Superior temporal gyrus (tissue), 1 donor: Measurements from ENCODE around the gene RBCK1.

Source experiments
- DNase-seq: peaks from one replicate; pipeline ENCODE4 v3.0.0-alpha.2; 2016; ENCODE audit errors: extremely low spot score

Gene RBCK1

DNA sequence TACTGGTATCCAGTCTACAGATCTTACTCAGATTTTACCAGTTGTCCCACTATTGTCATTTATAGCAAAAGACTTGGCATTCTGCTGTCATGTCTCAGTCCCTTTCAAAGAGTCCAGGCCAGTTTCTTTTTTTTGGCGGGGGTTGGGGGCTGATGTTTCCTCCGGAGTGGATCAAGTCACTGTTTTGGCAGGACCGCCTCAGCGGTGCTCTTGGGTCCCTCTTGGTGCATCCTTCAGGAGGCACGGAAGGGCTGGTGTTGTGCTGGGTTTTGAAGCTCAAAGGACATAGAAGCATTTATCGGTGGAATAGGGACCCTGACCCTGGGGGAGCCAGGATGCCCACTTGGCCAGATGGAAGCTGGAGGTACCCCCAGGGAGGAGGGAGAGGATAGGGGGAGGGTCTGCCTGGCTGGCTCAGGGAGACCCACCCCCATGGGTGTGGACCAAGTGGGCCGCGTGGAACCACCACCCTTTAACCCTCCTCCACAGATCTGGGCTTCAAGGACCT is 10.8 kb downstream of the RBCK1 start:
- no peak for DNase-seq

DNA sequence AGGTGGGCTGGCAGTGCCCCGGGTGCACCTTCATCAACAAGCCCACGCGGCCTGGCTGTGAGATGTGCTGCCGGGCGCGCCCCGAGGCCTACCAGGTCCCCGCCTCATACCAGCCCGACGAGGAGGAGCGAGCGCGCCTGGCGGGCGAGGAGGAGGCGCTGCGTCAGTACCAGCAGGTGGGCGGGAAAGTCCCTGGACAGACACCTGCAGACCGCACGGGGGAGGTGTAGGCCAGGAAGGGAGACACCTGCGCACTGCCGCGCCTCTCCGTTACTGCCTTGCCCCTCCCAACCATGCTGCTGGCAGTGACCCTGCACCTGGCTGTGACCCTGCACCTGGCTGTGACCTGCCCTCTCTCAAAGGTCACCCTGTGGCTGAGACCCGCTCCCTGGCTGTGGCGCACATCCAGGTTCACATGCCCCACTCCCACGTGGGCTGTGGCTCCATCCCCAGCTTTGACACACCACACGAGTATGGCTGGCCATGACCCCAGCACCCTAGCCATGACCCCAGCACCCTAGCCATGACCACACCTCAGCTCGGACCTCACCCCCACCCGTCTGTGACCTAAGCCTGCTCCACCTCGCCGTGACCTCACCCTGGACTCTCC is 11.6 kb downstream of the RBCK1 start:
- no peak for DNase-seq

DNA sequence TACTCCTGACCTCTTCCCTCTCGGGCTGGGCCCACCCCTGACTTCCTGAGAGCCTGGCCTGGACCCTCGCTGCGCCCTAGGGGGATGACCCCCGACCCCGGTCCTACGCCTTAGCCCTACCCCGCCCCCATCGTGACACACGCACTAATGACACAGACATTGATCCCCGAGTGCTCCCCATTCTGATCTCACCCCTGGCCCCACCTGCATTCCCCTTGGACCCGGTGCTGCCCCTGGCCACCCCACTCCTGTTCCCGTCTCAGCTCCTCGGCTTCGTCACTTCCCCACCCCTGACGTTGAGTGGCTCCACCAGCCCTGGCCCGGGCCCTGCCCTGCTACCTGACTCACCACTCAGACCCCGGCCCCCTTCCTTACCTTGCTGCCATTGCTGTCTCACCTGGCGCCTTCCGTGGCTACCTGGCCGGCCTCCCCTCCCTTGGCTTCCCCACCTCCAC is 12.1 kb downstream of the RBCK1 start:
- no peak for DNase-seq

DNA sequence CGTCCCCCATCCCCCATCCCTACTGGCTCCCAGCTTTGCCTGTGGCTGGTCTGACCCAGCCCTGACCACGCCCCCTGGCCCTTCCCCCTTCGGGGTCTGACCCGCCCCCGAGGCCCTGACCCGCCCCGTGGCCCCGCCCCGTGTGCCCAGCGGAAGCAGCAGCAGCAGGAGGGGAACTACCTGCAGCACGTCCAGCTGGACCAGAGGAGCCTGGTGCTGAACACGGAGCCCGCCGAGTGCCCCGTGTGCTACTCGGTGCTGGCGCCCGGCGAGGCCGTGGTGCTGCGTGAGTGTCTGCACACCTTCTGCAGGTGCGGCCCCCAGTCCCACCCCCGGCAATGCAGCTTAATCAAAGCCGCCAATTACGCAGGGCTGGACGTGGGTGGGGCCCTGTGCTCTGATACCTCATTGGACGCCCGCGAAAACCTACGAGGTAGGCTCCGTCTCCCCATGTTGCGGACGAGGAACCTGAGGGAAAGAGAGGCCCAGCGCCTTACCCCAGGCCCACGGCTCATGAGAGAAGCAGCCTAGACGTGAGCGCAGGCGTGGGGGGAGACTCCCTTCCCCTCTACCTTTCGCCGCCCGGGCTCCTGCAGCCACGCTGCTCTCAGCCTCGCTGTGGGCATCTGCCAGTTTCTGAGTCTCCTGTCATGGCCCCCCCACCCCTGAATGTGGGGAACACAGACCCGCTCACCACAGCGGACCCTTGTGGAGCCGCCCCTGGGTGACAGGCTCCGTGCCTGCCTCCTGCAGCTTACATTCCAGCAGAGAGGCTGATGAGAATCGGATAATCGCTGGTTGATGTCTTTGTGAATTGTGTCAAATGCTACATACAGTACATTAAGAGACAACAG is 12.8 kb downstream of the RBCK1 start:
- no peak for DNase-seq

DNA sequence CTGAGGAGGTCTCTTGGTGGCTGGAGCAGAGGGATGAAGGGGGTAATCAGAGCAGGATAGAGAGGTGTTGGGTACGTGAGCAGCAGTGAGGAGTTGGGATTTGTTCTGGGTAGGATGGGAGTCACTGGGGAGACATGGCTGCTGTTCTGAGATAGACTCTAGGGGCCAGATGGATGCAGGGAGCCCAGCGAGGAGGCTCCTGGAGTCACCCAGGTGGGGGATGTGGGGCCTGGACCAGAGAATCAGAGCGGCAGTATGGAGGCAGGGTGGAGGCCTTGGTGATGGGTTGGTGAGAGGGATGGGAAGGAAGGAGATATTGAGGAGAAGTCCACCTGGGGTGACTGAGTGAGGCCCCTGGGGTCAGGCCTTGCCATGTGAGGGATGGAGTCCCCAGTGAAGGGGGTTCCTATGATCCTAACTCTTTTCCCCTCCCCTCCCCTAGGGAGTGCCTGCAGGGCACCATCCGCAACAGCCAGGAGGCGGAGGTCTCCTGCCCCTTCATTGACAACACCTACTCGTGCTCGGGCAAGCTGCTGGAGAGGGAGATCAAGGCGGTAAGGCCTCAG is 13.7 kb downstream of the RBCK1 start:
- DNase-seq = no peak

DNA sequence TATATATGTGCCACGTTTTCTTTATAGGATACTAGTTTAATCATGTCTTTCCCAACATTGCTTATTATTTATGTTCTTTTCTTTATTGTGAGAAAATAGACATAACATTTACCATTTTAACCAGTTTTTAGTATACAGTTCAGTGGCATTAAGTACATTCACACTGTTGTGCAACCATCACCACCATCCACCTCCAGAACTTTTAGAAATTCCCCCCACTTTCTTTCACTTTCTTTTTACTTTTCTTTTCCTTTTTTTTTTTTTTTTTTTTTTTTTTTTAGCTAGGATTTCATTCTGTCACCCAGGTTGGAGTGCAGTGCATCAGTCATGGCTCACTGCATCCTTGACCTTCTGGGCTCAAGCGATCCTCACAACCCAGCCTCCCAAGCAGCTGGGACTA is 18.5 kb downstream of the RBCK1 start:
- DNase-seq = no peak

DNA sequence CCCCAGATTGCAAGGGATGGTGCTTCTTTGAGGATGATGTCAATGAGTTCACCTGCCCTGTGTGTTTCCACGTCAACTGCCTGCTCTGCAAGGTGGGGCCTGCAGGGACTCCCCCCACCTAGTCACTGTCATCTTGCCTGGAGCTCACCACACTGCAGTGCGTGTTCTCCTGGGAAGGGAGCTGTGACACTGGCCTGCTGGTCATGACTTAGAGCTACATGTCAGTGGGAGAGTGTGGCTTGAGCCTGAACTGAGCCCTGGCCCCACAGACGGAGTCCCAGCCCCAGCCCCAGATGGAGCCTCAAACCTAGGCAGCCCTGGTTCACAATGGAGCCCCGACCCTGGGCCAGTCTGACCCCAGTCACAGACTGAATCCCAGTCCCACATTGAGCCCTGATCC is 19.3 kb downstream of the RBCK1 start:
- DNase-seq = no peak

DNA sequence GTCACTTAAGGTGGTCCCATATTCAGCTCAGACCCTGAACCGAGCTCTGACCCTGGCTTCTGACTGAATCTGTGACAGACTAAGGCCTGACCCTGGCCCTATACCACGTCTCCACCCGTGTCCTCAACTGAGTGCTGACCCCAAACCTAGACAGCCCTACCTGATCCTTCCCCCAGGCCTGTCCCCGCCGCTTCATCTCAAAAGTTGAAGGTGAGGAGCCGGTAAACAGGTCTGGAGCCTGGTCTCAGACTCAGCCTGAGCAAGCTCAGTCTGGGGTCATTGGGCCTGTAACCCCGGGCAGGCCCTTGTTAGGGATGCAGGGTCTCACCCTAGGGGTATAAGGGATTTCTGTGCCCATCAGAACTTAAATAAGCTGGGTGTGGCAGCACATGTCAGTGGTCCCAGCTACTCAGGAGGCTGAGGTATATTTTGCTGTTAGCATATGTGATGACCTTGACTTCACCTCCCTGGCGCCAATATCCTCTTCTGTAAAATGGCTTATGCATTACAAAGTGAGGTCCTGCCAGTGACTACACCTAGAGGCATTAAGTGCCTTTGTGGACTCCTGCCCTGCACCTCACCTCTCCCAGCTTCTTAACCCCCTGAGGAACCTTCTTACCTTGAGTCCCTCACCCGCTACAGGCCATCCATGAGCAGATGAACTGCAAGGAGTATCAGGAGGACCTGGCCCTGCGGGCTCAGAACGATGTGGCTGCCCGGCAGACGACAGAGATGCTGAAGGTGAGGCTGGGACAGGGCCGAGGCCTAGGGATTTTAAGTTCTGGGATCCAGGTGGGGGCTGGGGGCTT is 20.0 kb downstream of the RBCK1 start:
- no peak for DNase-seq

DNA sequence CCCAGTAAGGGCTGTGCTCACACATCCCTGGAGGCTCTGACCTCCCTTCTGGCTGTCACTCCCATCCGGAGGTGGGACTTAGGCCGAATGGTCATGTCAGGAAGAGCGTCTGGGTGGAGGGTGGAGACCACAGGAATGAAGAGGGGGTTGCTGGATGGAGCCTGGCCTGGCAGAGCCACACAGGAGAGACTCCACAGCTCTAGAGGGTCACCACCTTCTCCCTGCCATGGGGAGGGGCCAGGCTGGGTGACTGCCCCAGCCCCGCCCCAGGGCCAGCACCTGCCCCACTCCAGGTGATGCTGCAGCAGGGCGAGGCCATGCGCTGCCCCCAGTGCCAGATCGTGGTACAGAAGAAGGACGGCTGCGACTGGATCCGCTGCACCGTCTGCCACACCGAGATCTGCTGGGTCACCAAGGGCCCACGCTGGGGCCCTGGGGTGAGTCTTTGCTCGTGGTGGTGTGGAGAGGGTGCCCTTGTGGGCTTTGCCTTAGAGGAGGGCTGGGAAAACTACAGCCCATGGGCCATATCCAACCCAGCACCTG is 20.6 kb downstream of the RBCK1 start:
- DNase-seq = no peak

DNA sequence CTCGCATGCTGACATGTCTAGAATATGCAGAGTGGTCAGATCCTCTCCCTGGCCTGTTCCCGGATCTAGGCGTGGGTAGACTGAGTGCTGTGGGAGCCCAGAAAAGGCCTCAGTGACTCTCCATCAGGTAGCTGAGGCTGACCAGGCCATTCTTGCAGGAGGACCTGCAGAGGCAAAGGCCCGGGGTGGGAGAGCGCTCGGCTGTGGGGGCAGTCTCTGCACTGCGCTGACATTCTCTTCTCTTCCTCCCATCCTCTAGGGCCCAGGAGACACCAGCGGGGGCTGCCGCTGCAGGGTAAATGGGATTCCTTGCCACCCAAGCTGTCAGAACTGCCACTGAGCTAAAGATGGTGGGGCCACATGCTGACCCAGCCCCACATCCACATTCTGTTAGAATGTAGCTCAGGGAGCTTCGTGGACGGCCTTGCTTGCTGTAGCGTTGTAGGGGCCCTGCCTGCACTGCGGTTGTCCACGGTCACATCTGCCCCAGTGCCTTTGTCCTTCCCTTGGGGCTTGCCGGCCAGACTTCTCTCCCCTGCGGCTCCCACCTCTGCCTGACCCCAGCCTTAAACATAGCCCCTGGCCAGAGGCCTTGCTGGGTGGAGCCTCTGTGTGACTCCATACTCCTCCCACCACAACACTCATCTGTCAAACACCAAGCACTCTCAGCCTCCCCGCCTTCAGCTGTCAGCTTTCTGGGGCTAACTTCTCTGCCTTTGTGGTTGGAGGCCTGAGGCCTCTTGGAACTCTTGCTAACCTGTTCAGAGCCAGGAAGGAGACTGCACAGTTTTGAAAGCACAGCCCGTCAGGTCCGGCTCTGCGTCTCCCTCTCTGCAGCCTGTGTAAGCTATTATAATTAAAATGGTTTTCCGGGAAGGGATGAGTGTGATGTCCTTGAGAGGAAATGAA is 22.2 kb downstream of the RBCK1 start:
- no peak for DNase-seq

DNA sequence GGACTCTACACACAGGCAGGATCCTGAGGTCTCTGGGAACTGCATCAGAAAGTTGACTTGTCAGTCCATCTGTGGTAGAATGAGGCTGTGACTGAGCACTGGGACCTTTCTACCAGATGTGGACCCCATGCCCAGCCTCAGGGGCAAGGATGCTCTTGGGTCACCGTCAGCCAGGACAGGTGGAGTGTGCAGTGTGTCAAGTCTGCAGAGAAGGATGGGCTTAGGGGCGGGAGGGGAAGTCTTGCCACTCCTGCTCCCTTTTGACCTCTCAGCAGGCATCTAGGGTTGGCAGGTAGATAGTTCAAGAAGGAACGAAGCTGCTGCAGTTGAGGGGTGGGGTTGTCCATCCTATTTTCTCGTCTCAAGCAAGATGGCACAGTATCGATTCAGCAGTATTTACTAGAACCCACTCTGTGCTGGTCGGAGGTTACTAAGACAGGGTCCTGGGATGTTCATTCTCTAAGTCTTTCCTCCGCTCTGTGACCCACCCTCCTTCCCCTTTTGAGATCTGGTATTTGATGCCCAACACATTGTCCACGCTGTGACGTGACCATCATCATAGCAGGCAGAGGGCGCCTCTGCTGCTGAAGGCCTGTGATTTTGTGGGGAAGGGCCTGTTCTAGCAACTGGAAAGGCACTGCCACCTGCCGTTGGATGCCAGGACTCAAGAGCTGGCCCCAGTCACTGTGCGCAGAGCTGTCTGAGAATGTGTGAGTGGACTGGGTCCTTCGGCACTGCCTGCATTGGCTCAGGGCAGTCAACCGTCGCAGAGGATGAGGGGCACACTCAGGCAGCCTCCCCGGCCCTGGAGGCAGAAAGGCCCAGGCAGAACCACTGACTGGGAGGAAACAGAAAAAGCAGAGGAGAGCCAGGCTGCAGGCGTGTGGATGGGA is 23.2 kb downstream of the RBCK1 start:
- peak; percentile 89 for DNase-seq

DNA sequence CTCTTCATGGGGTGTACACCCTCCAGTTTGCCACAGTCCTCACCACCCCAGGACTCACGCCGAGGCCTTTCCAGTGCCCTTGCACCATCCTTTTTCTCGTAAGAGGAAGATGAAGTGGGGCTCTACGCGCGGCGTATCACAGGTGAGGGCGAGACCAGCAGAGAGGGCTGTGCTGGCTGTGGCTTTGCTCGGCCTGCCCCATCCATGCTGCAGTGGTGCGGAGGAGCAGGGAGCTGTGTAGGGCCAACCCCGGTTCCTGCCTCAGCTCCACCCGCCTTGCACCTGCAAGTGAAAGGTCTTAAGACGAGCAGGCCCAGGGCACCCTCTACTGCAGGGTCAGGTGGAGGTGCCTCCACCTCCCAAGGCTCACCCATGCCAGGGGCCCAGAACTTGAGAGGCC is 24.1 kb downstream of the RBCK1 start:
- no peak for DNase-seq

DNA sequence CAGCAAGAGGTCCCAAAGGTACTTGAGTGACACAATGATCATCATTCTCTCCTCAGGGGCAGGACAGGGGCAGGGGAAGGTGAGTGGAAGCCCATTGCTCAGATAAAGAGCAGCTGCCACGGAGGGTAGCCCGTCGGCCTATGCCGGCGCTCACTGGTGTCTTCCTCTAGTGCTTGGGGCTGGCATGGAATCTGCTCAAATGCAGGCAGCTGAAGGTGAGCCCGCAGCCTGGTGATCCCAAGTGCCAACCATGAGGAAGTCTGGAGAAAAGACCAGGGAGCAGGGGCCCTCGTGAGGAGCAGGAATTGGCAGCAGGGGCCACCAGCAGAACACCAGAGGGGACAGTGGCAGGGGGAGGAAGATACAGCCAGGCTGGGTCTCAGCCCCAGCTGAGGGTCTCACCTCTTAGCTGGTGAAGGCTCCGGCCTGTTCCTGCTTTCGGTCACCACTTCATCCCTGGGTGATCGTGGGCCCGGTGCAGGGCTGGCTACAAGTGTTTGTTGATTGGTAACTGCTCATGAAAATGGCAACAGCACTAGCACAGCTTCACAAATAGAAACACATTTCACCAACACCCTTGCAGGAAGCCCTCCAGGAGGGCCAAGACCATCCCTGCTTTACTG is 24.7 kb downstream of the RBCK1 start:
- no peak for DNase-seq

DNA sequence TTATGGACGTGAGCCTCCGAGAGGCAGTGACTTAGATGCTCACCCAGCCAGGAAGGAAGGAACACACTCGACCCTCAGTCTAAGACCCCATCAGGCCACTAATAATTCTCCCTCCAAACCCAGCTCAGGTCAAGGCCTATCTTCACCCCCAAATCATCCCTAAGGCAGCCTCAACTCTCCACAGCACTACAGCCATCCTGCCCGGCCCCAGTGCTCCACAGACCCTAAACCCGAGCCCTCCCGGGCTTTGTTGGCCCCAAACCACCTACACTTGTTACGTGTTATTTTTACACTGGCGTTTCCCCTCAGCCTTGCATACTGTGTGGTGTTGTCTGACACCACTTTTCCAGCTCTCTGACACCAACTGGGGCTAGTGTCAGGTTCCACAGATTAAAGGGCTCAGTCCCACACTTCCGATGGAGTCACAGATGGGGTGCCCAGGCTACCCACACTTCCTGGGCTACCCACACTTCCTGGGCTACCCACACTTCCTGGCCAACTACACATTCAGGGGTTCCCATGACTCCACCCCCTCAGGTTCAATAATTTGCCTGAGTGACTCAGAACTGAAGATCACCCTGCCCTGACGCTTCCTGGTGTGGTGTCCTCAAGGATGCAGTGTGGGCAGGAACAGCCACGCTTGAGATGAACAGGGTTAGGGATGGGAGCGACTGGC is 25.3 kb downstream of the RBCK1 start:
- no peak for DNase-seq

DNA sequence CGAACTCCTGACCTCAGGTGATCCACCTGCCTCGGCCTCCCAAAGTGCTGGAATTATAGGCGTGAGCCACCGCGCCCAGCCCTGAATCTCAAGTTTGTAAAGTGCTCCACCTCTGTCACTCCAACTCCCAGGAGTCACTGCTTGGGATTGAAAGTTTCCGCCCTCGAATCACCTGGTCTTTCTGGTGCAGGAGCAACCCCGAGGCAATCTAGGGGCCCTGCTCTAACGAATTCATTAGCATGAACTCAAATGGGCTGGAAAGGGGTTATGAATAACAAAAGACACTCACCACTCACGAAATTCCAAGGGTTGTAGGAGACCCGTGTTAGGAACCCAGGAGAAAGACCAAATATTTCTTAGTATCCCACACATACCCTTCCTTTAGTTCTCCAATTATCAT is 26.1 kb downstream of the RBCK1 start:
- no peak for DNase-seq

DNA sequence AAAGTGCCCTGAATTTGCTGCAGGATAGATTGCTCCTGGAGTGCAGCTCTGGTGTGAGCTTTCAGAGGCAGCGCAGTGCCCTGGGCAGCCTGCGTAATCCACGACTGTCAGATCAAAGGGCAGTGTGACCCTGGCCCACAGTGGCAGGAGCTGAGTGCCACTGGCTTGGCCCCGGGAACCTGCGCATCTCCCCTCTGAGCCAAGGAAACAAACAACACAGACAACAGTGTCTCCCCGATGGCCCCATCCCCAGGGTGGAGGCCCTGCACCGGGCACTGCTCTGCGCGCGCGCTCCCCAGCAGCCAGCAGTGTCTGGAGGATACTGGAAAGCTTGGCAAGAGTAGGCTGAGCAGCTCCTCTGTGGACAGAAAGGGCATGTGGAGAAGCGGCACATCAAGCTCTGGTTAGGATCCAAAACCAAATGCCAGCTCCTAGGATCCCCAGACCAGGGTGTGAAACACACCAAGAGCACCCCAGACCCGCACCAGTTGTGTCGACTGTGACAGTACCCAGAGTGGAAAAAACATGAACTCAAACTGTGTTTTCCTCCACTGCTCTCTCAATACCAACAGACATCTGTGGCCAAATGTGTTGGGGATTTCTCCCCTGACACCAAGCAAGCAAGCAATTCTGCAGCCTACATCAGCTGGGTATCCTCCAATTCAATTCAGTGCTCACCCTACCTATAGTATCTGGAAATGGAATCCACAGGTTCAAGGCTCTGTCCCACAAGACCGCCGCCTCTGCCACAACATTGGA is 26.7 kb downstream of the RBCK1 start:
- no peak for DNase-seq

DNA sequence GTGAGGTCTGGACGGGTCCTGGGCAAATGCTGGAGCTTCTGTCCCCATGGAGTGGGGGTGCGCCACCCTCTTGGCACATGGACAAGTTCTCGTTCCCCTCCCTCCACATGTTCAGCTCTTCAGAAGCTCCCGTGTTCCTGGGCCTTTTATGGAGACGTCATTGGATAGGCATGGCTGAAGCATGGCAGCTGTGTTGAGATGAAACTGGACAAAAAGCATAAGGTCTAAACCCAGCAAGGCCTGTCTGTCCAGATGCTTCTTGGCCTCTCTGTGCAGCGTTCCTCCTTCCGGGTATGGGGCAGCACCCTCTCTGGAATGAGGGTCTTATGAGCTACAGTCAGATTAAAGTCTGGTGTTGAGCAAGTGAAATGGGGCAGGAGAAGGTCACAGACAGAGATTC is 27.5 kb downstream of the RBCK1 start:
- no peak for DNase-seq

DNA sequence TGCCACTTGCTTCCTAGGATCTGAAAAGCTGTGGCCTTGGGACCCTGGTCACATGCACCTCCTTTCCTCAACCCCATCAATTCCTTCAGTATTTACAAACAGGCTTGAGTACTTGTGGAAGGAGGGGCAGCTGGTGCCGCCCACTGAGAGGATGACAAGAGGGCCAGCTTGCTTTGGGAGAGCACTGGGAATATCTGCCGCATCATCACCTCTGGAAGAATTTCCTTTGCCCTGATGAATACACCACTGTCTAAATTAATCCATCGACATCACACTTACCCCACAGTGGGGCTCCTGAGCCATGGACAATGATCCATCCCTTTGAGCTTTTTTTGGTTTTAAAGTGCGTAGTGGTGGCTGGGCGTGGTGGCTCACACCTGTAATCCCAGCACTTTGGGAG is 28.4 kb downstream of the RBCK1 start:
- DNase-seq = no peak
